Measurements from ENCODE around the gene PLPPR3. TPM values are rescaled to one million over a fixed set of nuclear protein-coding genes. Genes with fewer than 3 reads are reported as not detected.
A peak's percentile ranks its signal among the peaks of the same experiment; 100 is the strongest.

The PLPPR3 gene
- total and polyA plus RNA-seq, 9 of the 15 experiments (the other 6 are each of a cell fraction or from before 2014, with no cell fraction given), result 0.01 to 48.2 (median 8.6) TPM

DNA sequence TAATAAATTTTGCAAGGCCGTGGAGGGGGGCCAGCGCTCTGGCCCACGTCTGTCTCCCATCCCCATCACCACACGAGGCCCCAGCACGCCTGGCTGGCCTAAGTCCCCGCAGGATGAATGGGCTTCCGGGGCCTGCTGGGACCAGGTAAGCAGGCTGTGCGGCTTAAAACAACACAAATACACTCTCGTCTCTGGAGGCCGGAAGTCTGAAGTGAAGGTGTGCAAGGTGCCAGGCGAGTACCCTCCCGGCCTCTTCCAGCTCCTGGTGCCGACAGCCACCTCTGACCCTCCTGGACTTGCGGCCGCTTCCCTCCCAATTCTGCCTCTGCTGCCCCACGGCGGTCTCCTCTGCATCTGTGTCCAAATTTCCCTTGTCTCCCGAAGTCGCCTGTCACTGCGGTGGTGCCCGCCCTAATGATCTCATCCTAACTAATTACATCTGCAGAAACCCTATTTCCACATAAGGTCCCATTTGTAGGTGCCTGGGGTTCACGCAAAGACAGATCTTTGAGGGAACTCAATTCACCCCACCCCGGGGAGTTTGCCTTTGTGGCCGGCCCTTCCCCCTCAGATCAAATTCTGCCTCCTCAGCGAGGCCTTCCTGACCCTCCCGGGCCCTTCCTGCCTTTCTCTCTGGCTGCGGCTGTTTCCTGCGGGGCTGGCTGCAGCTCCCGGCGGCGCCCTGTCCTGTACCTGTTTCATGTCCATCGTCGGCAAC, 32.6 kb downstream of the PLPPR3 start (continued):
- TF ChIP-seq HES1 (IDR thresholded peaks at IDR 0.05; ENCODE audit: low read depth) (no peak), PHB2 (IDR thresholded peaks at IDR 0.05; ENCODE audit: low read depth) (no peak), RBFOX2 (IDR thresholded peaks at IDR 0.05; ENCODE audit: low read depth, low read length) (peak; percentile 77), GABPA (tag; conservative IDR thresholded peaks at IDR 0.05; ENCODE audit: low read depth) (peak; percentile 52; the same call in 1 of the 2 replicates), POLR2G (IDR thresholded peaks at IDR 0.05; ENCODE audit: low read depth, low read length) (peak; percentile 73), MAFG (tag; conservative IDR thresholded peaks at IDR 0.05) (no peak), MAZ (CRISPR knock-in tag; conservative IDR thresholded peaks at IDR 0.05 in 1 of 2, IDR thresholded peaks at IDR 0.05 in 1 of 2) (0 out of 4 replicates have a peak, but pooled peaks of 1 of the 2 experiments have one; percentile 22), POLR2A (conservative IDR thresholded peaks at IDR 0.05) (0 out of 2 replicates have a peak, but pooled peaks have one; percentile 48), PBX2 (CRISPR knock-in tag; IDR thresholded peaks at IDR 0.05; ENCODE audit: low read depth) (no peak), PBX2 (tag; conservative IDR thresholded peaks at IDR 0.05; ENCODE audit: low read depth) (0 out of 2 replicates have a peak, but pooled peaks have one; percentile 32), DPF2 (IDR thresholded peaks at IDR 0.05) (0 out of 2 replicates have a peak, but pooled peaks have one; percentile 7), HMBOX1 (IDR thresholded peaks at IDR 0.05) (no peak), MCM5 (IDR thresholded peaks at IDR 0.05; ENCODE audit: low read depth) (no peak), ZNF347 (CRISPR knock-in tag; IDR thresholded peaks at IDR 0.05; ENCODE audit: low read depth) (no peak)
- TF ChIP-seq, protein P1, sequence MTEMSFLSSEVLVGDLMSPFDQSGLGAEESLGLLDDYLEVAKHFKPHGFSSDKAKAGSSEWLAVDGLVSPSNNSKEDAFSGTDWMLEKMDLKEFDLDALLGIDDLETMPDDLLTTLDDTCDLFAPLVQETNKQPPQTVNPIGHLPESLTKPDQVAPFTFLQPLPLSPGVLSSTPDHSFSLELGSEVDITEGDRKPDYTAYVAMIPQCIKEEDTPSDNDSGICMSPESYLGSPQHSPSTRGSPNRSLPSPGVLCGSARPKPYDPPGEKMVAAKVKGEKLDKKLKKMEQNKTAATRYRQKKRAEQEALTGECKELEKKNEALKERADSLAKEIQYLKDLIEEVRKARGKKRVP (CRISPR knock-in tag; IDR thresholded peaks at IDR 0.05), result 0 out of 2 replicates have a peak, but pooled peaks have one; percentile 2
- TF ChIP-seq, protein P2, sequence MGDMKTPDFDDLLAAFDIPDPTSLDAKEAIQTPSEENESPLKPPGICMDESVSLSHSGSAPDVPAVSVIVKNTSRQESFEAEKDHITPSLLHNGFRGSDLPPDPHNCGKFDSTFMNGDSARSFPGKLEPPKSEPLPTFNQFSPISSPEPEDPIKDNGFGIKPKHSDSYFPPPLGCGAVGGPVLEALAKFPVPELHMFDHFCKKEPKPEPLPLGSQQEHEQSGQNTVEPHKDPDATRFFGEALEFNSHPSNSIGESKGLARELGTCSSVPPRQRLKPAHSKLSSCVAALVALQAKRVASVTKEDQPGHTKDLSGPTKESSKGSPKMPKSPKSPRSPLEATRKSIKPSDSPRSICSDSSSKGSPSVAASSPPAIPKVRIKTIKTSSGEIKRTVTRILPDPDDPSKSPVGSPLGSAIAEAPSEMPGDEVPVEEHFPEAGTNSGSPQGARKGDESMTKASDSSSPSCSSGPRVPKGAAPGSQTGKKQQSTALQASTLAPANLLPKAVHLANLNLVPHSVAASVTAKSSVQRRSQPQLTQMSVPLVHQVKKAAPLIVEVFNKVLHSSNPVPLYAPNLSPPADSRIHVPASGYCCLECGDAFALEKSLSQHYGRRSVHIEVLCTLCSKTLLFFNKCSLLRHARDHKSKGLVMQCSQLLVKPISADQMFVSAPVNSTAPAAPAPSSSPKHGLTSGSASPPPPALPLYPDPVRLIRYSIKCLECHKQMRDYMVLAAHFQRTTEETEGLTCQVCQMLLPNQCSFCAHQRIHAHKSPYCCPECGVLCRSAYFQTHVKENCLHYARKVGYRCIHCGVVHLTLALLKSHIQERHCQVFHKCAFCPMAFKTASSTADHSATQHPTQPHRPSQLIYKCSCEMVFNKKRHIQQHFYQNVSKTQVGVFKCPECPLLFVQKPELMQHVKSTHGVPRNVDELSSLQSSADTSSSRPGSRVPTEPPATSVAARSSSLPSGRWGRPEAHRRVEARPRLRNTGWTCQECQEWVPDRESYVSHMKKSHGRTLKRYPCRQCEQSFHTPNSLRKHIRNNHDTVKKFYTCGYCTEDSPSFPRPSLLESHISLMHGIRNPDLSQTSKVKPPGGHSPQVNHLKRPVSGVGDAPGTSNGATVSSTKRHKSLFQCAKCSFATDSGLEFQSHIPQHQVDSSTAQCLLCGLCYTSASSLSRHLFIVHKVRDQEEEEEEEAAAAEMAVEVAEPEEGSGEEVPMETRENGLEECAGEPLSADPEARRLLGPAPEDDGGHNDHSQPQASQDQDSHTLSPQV (IDR thresholded peaks at IDR 0.05), result peak; percentile 80
- TF ChIP-seq, protein P3, sequence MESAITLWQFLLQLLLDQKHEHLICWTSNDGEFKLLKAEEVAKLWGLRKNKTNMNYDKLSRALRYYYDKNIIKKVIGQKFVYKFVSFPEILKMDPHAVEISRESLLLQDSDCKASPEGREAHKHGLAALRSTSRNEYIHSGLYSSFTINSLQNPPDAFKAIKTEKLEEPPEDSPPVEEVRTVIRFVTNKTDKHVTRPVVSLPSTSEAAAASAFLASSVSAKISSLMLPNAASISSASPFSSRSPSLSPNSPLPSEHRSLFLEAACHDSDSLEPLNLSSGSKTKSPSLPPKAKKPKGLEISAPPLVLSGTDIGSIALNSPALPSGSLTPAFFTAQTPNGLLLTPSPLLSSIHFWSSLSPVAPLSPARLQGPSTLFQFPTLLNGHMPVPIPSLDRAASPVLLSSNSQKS (CRISPR knock-in tag; IDR thresholded peaks at IDR 0.05), result no peak

All from K562 (cell line).